BE2C (cell line): ENCODE results near the gene PPFIBP2.
"Not testable (repeated sequence)": the region's sequence is repeated elsewhere in the genome, so short reads cannot be mapped to it uniquely, and the experiment has no call there.

Source experiments
- DNase-seq: peaks from one replicate; pipeline ENCODE4 v3.0.0-alpha.2; 2020
- H3K27me3 ChIP-seq: fragments of 250-450 bp; sonication (Bioruptor Pico); 2 replicates; pipeline ENCODE4 v1.5.1; 2020; ENCODE audit warnings: mild to moderate bottlenecking
- H3K36me3 ChIP-seq: fragments of 250-450 bp; sonication (Bioruptor Pico); 2 replicates; pipeline ENCODE4 v1.5.1; 2020; ENCODE audit warnings: mild to moderate bottlenecking
- H3K4me1 ChIP-seq: fragments of 250-450 bp; sonication (Bioruptor Pico); 2 replicates; pipeline ENCODE4 v1.5.1; 2020
- H3K4me3 ChIP-seq: 2 replicates; pipeline ENCODE4 v1.5.1; 2011; ENCODE audit warnings: low read depth, low read length
- H3K9me3 ChIP-seq: fragments of 250-450 bp; sonication (Bioruptor Pico); 2 replicates; pipeline ENCODE4 v1.5.1; 2020
- CTCF ChIP-seq: IDR thresholded peaks from 2 replicates; pipeline ENCODE4 v1.5.1; 2012; ENCODE audit warnings: mild to moderate bottlenecking, low read depth, low read length

The PPFIBP2 gene

DNA sequence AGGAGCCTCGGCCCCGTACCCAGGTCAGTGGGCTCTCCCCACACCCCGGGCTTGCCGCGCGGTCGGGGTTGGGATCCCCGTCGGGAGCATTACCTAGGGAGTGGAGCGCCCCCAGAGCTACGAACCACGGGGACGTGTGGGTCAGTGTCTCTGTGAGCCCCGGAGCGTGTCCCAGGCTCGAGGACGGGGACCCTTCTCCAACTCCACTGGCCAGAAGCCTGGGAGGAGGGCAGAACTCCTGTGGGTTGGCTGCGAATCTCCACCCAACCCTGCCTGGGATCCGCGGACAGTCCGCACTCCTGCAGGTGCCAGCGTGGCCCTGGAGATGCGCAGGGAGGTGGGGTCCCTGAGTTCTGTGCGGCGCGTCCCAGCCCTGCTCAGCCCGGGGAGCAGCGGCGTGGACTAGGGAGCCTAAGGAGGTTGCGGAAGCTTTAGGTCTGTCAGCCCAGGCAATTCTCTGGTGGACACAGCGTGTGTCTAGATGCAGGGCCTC is 346 bp downstream of the PPFIBP2 start:
- TF ChIP-seq CTCF, result no peak
- no peak for DNase-seq
- peaks cover 6% of the 10 kb centered on the region; the same call in 1 of the 2 replicates for H3K27me3 ChIP-seq
- H3K36me3 ChIP-seq, result no peaks in the 10 kb centered on the region
- peak overlapping the region; percentile 70 for H3K4me3 ChIP-seq
- H3K9me3 ChIP-seq, result no peaks in the 10 kb centered on the region
- no peaks in the 10 kb centered on the region for H3K4me1 ChIP-seq

DNA sequence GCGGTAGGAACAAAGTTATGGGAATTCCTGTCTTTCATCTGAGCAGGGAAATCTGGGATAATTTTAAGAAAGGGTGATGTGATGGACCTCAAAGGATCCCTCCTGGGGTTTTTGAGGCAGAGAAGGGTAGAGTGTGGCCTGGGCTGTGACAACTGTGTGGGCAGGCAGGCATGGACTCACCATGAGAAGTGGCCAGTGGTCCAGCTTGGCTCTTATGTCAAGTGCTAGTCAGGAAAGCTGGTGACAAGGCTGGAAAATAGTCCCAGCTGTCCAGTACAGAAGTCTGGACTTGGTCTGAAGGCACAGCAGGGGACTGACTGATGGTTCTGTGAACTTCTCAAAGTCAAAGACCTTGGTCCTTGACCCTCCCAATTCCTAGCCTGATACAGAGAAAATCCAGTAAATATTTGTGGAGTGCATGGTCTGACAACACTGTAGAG is 1.7 kb downstream of the PPFIBP2 start:
- H3K36me3 ChIP-seq, result no peaks in the 10 kb centered on the region
- no peak for TF ChIP-seq CTCF
- H3K4me3 ChIP-seq, result no peak overlapping the region
- DNase-seq, result no peak
- peaks cover 6% of the 10 kb centered on the region; the same call in 1 of the 2 replicates for H3K27me3 ChIP-seq
- no peaks in the 10 kb centered on the region for H3K4me1 ChIP-seq
- H3K9me3 ChIP-seq, result no peaks in the 10 kb centered on the region

DNA sequence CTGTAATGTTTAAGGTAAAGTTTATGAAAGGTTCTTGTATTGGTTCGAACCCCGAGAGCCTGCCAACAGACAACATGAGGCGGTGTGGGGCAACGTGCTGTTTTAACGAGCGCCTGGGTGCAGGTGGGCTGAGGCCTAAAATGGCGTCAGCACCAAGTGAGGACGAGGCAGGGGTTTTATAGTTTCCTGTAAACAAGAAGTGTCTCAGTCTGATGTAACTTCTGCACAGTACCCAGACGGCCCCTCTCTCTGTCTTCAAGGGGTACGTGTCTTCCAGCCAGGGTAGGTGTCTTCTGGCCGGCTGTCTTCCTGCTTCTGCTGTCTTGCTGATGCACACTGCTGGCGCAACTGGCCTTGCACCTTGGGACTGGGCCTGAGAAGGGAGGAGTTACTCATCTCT is 2.7 kb downstream of the PPFIBP2 start:
- H3K9me3 ChIP-seq, result no peaks in the 10 kb centered on the region
- no peak for TF ChIP-seq CTCF
- no peak for DNase-seq
- no peaks in the 10 kb centered on the region for H3K4me1 ChIP-seq
- peaks cover 6% of the 10 kb centered on the region; the same call in 1 of the 2 replicates for H3K27me3 ChIP-seq
- H3K4me3 ChIP-seq, result no peak overlapping the region
- no peaks in the 10 kb centered on the region for H3K36me3 ChIP-seq

- H3K4me1 ChIP-seq, H3K27me3 ChIP-seq, H3K9me3 ChIP-seq, DNase-seq, H3K4me3 ChIP-seq, H3K36me3 ChIP-seq: not testable (repeated sequence)
Observed at GRCh38 chr11:7517743-7518142, 3.9 kb downstream of the PPFIBP2 start.

DNA sequence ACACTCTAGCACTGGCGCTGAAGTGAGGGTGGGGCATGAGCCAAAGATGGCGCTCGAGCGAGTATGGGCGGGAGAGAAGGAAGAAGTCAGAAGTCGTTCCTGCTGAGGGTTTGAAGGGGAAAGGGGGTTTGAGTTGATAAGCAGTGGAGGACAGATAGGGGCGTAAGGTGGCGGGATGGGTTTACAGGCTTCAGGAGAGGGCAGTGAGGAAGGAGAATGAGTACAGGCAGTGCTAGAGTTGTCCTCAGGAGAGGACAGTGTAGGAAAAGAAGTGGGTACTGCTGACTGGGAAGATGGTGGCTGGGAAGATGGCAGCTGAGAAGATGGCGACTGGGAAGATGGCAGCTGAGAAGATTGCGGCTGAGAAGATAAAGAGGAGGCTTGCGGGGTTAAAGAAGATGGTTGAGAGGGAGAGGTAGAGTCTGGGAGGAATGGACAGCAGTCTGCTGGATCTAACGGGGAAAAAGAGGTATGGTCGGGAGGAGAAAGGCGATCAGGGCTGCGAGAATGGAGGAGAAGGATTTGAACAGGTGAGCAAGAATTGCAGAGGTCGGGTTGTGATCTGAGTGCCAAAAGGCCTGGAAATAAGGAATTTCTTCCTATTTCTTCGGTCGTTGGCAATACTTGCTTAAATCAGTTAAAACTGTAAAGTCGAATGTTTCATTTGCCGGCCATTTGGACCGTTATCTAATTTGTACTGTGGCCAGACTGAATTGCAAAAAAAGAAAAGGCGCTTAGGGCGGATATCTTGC is 5.2 kb downstream of the PPFIBP2 start:
- H3K4me1 ChIP-seq, result no peaks in the 10 kb centered on the region
- no peak for TF ChIP-seq CTCF
- H3K27me3 ChIP-seq, result peaks cover 4% of the 10 kb centered on the region; the same call in 1 of the 2 replicates
- H3K9me3 ChIP-seq, result no peaks in the 10 kb centered on the region
- H3K36me3 ChIP-seq, result no peaks in the 10 kb centered on the region
- no peak overlapping the region for H3K4me3 ChIP-seq
- DNase-seq, result no peak

DNA sequence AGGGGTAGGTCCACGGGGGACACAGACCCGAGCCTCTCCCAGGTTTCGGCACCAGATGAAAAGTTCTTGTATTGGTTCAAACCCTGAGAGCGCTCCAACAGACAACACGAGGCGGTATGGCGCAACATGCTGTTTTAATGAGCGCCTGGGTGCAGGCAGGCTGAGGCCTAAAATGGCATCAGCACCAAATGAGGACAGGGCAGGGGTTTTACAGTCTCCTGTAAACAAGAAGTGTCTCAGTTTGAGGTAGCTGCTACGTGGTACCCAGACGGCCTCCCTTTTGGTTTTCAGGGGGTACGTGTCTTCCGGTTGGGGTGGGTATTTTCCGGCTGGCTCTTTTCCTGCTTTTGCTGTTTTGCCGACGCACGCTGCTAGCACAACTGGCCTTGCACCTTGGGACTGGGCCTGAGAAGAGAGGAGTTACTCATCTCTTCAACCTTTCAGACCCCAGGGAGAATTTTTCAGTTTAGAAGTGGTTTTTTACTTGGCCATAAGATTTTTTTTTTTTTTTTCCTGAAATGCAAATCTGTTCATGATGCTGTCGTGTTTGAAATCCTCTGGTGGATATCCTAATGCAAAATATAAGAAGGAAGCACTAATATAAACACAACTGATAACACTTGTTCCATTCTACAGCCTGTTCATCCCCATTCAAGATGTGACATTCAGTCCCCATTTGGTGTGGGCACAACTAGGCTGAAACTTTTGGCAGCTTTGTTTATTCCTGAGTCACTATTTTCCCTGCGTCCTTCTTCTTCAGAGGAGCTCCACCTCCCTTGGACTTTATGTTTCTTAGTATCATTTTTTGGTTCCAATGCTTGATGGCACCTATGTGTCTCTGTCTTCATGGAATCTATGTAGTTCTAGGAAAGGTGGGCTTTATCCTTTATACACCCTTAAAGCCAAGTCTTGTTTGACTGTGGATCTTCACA is 6.5 kb downstream of the PPFIBP2 start:
- no peak overlapping the region for H3K4me3 ChIP-seq
- H3K27me3 ChIP-seq, result no peaks in the 10 kb centered on the region
- no peak for DNase-seq
- H3K4me1 ChIP-seq, result no peaks in the 10 kb centered on the region
- no peaks in the 10 kb centered on the region for H3K36me3 ChIP-seq
- H3K9me3 ChIP-seq, result no peaks in the 10 kb centered on the region
- TF ChIP-seq CTCF, result no peak
